Kidney (tissue), 14 donors: ENCODE measurements around the gene TFB1M. TPM values are rescaled to one million over a fixed set of nuclear protein-coding genes. Genes with fewer than 3 reads are reported as not detected.

Experiments used
- DNase-seq, 5 donors: peaks; one replicate each; pipeline ENCODE4 v3.0.0-alpha.2; 2013 to 2020
- FAIRE-seq: peaks from 2 replicates; lab custom pipeline; 2012; peaks lifted over from hg19 to GRCh38; lab: Jason Lieb, UNC
- H3K27ac ChIP-seq, 2 donors: one replicate each; pipeline ENCODE4 v1.7.0; 2013; ENCODE audit warnings: low read depth in 2 of 2, low read length in 2 of 2, inconsistent platforms in 1 of 2
- H3K27me3 ChIP-seq: one replicate; pipeline ENCODE4 v1.7.1; 2013; ENCODE audit warnings: low read length, inconsistent platforms; ENCODE audit not compliant: control insufficient read depth, insufficient read depth
- H3K36me3 ChIP-seq, 3 donors: one replicate each; pipeline versions ENCODE4 v1.7.0 to v1.7.1; 2013; ENCODE audit warnings: low read length in 3 of 3, control low read depth in 1 of 3, inconsistent platforms in 1 of 3; ENCODE audit not compliant: insufficient read depth in 3 of 3, control insufficient read depth in 2 of 3
- H3K4me1 ChIP-seq, 3 donors: one replicate each; pipeline versions ENCODE4 v1.7.0 to v1.7.1; 2013; ENCODE audit warnings: low read length in 3 of 3, inconsistent platforms in 1 of 3, low read depth in 1 of 3; ENCODE audit not compliant: control insufficient read depth in 2 of 3, insufficient read depth in 2 of 3
- H3K4me3 ChIP-seq, 3 donors: one replicate each; pipeline versions ENCODE4 v1.7.0 to v1.8.1; 2013; ENCODE audit warnings: low read length in 3 of 3, control low read depth in 1 of 3, inconsistent platforms in 1 of 3
- H3K9ac ChIP-seq, 3 donors: one replicate each; pipeline versions ENCODE4 v1.7.0 to v1.7.1; 2013; ENCODE audit warnings: low read length in 3 of 3, control low read depth in 1 of 3, inconsistent platforms in 1 of 3
- H3K9me3 ChIP-seq, 3 donors: one replicate each; pipeline versions ENCODE4 v1.7.0 to v1.7.1; 2013; ENCODE audit warnings: low read length in 3 of 3, control low read depth in 1 of 3, inconsistent platforms in 1 of 3; ENCODE audit not compliant: control insufficient read depth in 2 of 3, insufficient read depth in 1 of 3
- intact Hi-C: fragments of 100-400 bp; cut with DNase I; formaldehyde crosslinking; loops from one replicate; pipeline ENCODE4 v1.11.1; 2022
- polyA plus RNA-seq: library from polyadenylated mRNA; stranded (reverse); fragments of 350-450 nt; fragmentation: Illumina TruSeq; extraction: RNeasy Lipid Tissue Mini Kit (QIAGEN cat#74804); gene quantifications from one replicate; pipeline ENCODE4 v1.2.3, GENCODE V29; 2014; ENCODE audit warnings: low read depth, low replicate concordance; ENCODE audit not compliant: insufficient read depth
- total RNA-seq: library from RNA; stranded (reverse); fragmentation: NEBNext Ultra II Directional; extraction: Animal tissue kit (Norgen Biotek cat#: 25700); gene quantifications from one replicate; pipeline ENCODE4 v1.2.1, GENCODE V29; 2021
- TF ChIP-seq, protein P1 (sequence below): IDR thresholded peaks from 3 replicates; pipeline ENCODE4 v1.5.1; 2012; ENCODE audit warnings: mild to moderate bottlenecking, moderate library complexity, borderline replicate concordance; ENCODE audit not compliant: insufficient read depth; ENCODE audit errors: extremely low read depth
- donor health status: control.
- donor health status: control.
- donor health status: control.
- donor health status: control.
- donor health status: control.
- donor health status: DM: yes; HTN: yes; CAD: no.
- donor health status: Normal renal cell carcinoma (clear cell type).

The TFB1M gene
- total and polyA plus RNA-seq, 2 donors from 2014 or later, result 16.3 to 28.1 TPM

DNA sequence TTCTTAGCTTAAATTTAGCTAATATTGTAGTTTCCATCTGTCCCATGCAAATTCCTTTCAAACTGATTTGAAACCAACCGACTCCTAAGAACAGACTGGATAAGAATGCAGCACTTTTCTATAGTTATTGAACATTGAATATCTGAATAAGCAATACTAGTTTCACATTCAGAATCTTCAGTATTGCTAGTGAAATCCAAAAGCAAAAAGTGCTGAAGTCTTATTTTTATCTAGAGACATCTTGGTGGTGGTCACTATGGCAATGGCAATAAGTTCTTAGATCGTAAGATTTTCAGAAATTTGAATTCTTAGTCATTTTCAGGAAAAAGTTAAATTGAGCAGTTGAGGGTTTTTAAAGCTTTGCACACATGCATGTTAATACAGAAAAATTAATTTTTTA lies 2.7 kb downstream of the TFB1M start:
- DNase-seq, result no peak
- Histone ChIP-seq H3K4me1 (no peaks in the 10 kb centered on the region), H3K27me3 (no peaks in the 10 kb centered on the region), H3K9me3 (no peaks in the 10 kb centered on the region), H3K27ac (no peak overlapping the region), H3K36me3 (peaks cover 4% of the 10 kb centered on the region in 3 donors), H3K9ac (no peak overlapping the region), H3K4me3 (no peak overlapping the region)
- no peak for FAIRE-seq
- TF ChIP-seq, protein P1, sequence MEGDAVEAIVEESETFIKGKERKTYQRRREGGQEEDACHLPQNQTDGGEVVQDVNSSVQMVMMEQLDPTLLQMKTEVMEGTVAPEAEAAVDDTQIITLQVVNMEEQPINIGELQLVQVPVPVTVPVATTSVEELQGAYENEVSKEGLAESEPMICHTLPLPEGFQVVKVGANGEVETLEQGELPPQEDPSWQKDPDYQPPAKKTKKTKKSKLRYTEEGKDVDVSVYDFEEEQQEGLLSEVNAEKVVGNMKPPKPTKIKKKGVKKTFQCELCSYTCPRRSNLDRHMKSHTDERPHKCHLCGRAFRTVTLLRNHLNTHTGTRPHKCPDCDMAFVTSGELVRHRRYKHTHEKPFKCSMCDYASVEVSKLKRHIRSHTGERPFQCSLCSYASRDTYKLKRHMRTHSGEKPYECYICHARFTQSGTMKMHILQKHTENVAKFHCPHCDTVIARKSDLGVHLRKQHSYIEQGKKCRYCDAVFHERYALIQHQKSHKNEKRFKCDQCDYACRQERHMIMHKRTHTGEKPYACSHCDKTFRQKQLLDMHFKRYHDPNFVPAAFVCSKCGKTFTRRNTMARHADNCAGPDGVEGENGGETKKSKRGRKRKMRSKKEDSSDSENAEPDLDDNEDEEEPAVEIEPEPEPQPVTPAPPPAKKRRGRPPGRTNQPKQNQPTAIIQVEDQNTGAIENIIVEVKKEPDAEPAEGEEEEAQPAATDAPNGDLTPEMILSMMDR, result no peak
- intact Hi-C loops, result no loop called here

DNA sequence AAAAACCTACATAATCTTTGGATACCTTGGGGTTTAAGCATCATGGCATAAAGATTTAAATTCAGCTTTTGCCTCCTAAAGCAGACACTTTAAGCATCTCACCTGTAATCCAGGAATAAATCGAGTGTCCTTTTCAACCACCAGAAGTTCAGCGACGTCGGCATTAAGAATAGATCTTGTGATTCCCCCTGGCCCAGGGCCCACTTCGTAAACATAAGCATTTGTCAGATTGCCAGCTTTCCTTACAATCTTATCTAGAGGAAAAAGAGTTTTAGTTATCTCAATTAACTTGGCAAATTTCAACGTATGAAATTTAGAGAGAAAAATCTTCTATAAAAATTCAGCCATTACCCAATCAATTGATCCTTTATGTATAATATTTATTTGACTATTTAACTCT lies 3.2 kb downstream of the TFB1M start:
- peaks cover 4% of the 10 kb centered on the region in 3 donors for H3K36me3 ChIP-seq
- intact Hi-C loops, result no loop called here
- no peak overlapping the region for H3K9ac ChIP-seq
- no peaks in the 10 kb centered on the region for H3K27me3 ChIP-seq
- no peak for DNase-seq
- TF ChIP-seq, protein P1, result no peak
- no peak overlapping the region for H3K27ac ChIP-seq
- FAIRE-seq, result no peak
- no peaks in the 10 kb centered on the region for H3K9me3 ChIP-seq
- H3K4me1 ChIP-seq, result no peaks in the 10 kb centered on the region
- no peak overlapping the region for H3K4me3 ChIP-seq

DNA sequence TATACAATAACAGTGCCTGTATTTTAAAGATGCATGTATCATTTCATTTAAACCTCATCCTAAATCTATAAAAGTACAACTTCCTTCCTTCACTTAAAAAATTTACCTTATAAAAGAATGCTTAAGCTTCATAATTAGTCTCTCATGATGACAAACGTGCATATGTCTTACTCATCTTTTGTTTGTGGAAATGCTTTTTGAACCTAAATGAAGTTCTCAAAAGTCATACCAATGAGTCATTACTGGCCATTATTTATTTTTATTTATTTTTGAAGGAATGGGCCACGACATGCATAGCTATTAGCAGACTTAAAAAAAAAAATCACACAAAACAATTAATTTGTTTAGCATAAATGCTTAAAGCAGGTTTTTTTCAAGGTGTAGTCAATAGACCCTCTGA lies 3.7 kb downstream of the TFB1M start:
- DNase-seq (no peak), FAIRE-seq (no peak)
- intact Hi-C loops, result no loop called here

More for the DNA sequence above, 3.7 kb downstream of the TFB1M start:
- no peaks in the 10 kb centered on the region for H3K4me1 ChIP-seq
- H3K36me3 ChIP-seq, result peaks cover 4% of the 10 kb centered on the region in 3 donors
- no peak overlapping the region for H3K4me3 ChIP-seq
- H3K27me3 ChIP-seq, result no peaks in the 10 kb centered on the region
- TF ChIP-seq, protein P1, result no peak
- no peaks in the 10 kb centered on the region for H3K9me3 ChIP-seq
- H3K27ac ChIP-seq, result no peak overlapping the region
- H3K9ac ChIP-seq, result no peak overlapping the region
